ENCODE data around the gene ZNF70.

ZNF70 gene

GRCh38 chr22:23779083-23779482, 28.2 kb upstream of the ZNF70 start:
- DNase-seq = no peak

GRCh38 chr22:23778577-23778900, 27.6 kb upstream of the ZNF70 start:
- DNase-seq = no peak

GRCh38 chr22:23777776-23778576, 27.1 kb upstream of the ZNF70 start:
- peak; percentile 37 for DNase-seq

GRCh38 chr22:23775779-23776375, 25.0 kb upstream of the ZNF70 start:
- no peak for DNase-seq

GRCh38 chr22:23774922-23775436, 24.1 kb upstream of the ZNF70 start:
- peak; percentile 69 for DNase-seq

- no peak for DNase-seq
Observed at GRCh38 chr22:23774114-23774921, 23.4 kb upstream of the ZNF70 start.

- no peak for DNase-seq
Observed at GRCh38 chr22:23773483-23774113, 22.7 kb upstream of the ZNF70 start.

- peak; percentile 61 for DNase-seq
Observed at GRCh38 chr22:23772649-23773473, 21.9 kb upstream of the ZNF70 start, which contains the start of gene MMP11. MMP11 (plus strand) TSS chr22:23772849; CDS start chr22:23772871, 22 bp downstream.

- DNase-seq = no peak
Observed at GRCh38 chr22:23772315-23772648, 21.4 kb upstream of the ZNF70 start.

- no peak for DNase-seq
Observed at GRCh38 chr22:23769321-23769965, 18.5 kb upstream of the ZNF70 start.

GRCh38 chr22:23767673-23768548, 17.0 kb upstream of the ZNF70 start, which contains the start of gene CHCHD10:
CHCHD10 (minus strand) TSS chr22:23767972; CDS start chr22:23767874, 98 bp downstream.
- DNase-seq = peak; percentile 75

- DNase-seq = no peak
Observed at GRCh38 chr22:23767303-23767672, 16.4 kb upstream of the ZNF70 start.

GRCh38 chr22:23764899-23765881, 14.3 kb upstream of the ZNF70 start:
- DNase-seq = no peak

- DNase-seq = no peak
Observed at GRCh38 chr22:23763954-23764353, 13.0 kb upstream of the ZNF70 start.

GRCh38 chr22:23763579-23763945, 12.7 kb upstream of the ZNF70 start:
- DNase-seq = no peak

GRCh38 chr22:23762842-23763578, 12.1 kb upstream of the ZNF70 start, which contains the start of gene C22orf15:
C22orf15 (plus strand) TSS chr22:23762990; CDS start chr22:23763307, 317 bp downstream.
- DNase-seq = peak; percentile 80

GRCh38 chr22:23760056-23760455, 9.1 kb upstream of the ZNF70 start:
- DNase-seq = no peak

- DNase-seq = no peak
Observed at GRCh38 chr22:23759566-23759965, 8.7 kb upstream of the ZNF70 start.
